HepG2 (cell line): ENCODE measurements around the gene ZFP14. TPM values are rescaled to one million over a fixed set of nuclear protein-coding genes. Genes with fewer than 3 reads are reported as not detected.

Experiments used
- ATAC-seq: fragments of 200-7000 bp; cut with Tn5 transposase; 3 replicates; pipeline ENCODE4 v1.9.1; 2020; ENCODE audit warnings: mild to moderate bottlenecking, moderate library complexity
- BruUV-seq: library from RNA; stranded (reverse); fragments of 400-500 nt; replicated peaks from 2 replicates; lab custom pipeline; 2021; lab: Mats Ljungman, UMichigan
- CTCF ChIA-PET: fragments of 300-600 bp; formaldehyde crosslinking; extraction: SDS; loops from one replicate; lab custom pipeline; 2021; ENCODE audit warnings: low total read pairs, inconsistent platforms, low intra/inter-chr PET ratio; lab: Yijun Ruan, JAX
- POLR2A ChIA-PET: fragments of 350-600 bp; sonication (Branson Sonifier 250); formaldehyde crosslinking; loops from one replicate; lab custom pipeline; 2020; ENCODE audit warnings: antibody characterized with exemption, inconsistent platforms; lab: Yijun Ruan, JAX
- DNase-seq: peaks from one replicate; pipeline ENCODE4 v3.0.0-alpha.2; 2015; ENCODE audit warnings: low spot score
- FAIRE-seq: peaks from 3 replicates; lab custom pipeline; 2011; peaks lifted over from hg19 to GRCh38; lab: Jason Lieb, UNC
- H2AFZ ChIP-seq: one replicate; pipeline ENCODE4 v1.6.1; 2011; ENCODE audit warnings: low read length, inconsistent platforms
- H3K27ac ChIP-seq: fragments of 300-600 bp; 3 replicates; pipeline ENCODE4 v1.8.0; 2011; ENCODE audit warnings: mixed run types, mild to moderate bottlenecking, mixed read lengths, low read length, inconsistent platforms; ENCODE audit not compliant: insufficient read depth; ENCODE audit errors: extremely low read length
- H3K27me3 ChIP-seq, 2 experiments: fragments of 200-600 bp in 1 of 2; 2 replicates in 1 of 2; 3 replicates in 1 of 2; pipeline versions ENCODE4 v1.6.0 to v1.8.0; 2011; ENCODE audit warnings: low read length in 2 of 2, mild to moderate bottlenecking in 2 of 2, moderate library complexity in 2 of 2, inconsistent platforms in 1 of 2; ENCODE audit not compliant: insufficient read depth in 2 of 2, control insufficient read depth in 1 of 2
- H3K36me3 ChIP-seq, 2 experiments: fragments of 200-600 bp in 1 of 2; replicated peaks in 1 of 2; 2 replicates in 1 of 2; 3 replicates in 1 of 2; pipeline versions ENCODE4 v1.5.1 to v1.8.0; 2011; ENCODE audit warnings: low read length in 2 of 2, inconsistent platforms in 1 of 2; ENCODE audit not compliant: insufficient read depth in 2 of 2, control insufficient read depth in 1 of 2
- H3K4me1 ChIP-seq: 2 replicates; pipeline ENCODE4 v1.5.1; 2012; ENCODE audit warnings: low read length, inconsistent platforms; ENCODE audit not compliant: insufficient read depth
- H3K4me2 ChIP-seq: 2 replicates; pipeline ENCODE4 v1.6.0; 2011; ENCODE audit warnings: low read depth, low read length, inconsistent platforms
- H3K4me3 ChIP-seq, 3 experiments: fragments of 200-600 bp in 1 of 3; sonication (generic), shearing (Covaris generic) in 1 of 3; replicated peaks in 1 of 3; 2 replicates each; pipeline ENCODE4 v1.5.1; 2011 to 2016; ENCODE audit warnings: low read length in 3 of 3, inconsistent platforms in 2 of 3, low read depth in 2 of 3, mild to moderate bottlenecking in 2 of 3, control low read depth in 1 of 3, mixed read lengths in 1 of 3; ENCODE audit not compliant: insufficient read depth in 1 of 3
- H3K79me2 ChIP-seq: one replicate; pipeline ENCODE4 v1.6.1; 2011; ENCODE audit warnings: low read length, inconsistent platforms; ENCODE audit not compliant: insufficient read depth
- H3K9ac ChIP-seq: 2 replicates; pipeline ENCODE4 v1.6.0; 2011; ENCODE audit warnings: mild to moderate bottlenecking, low read depth, low read length, inconsistent platforms; ENCODE audit not compliant: insufficient read depth
- H3K9me3 ChIP-seq: 2 replicates; pipeline ENCODE4 v1.5.1; 2012; ENCODE audit warnings: mild to moderate bottlenecking, low read length
- H4K20me1 ChIP-seq: 2 replicates; pipeline ENCODE4 v1.6.0; 2011; ENCODE audit warnings: inconsistent platforms, mild to moderate bottlenecking, low read length, moderate library complexity; ENCODE audit not compliant: insufficient read depth
- DPF2 ChIP-seq: sonication (generic); formaldehyde crosslinking; IDR thresholded peaks from 2 replicates; pipeline ENCODE4 v1.4.0; 2020; ENCODE audit warnings: mild to moderate bottlenecking, low read depth, missing genetic modification reagents, borderline replicate concordance
- EZH2 ChIP-seq: conservative IDR thresholded peaks from 2 replicates; pipeline ENCODE4 v1.6.1; 2012; ENCODE audit warnings: mild to moderate bottlenecking, low read depth, low read length, moderate library complexity
- KLF9 ChIP-seq: IDR thresholded peaks from 2 replicates; pipeline ENCODE4 v1.6.1; 2016; ENCODE audit warnings: low read depth
- RBFOX2 ChIP-seq: fragments of 200-400 bp; formaldehyde crosslinking; IDR thresholded peaks from 2 replicates; pipeline ENCODE4 v1.6.1; 2017; ENCODE audit warnings: low read depth, mild to moderate bottlenecking, low read length
- SMAD3 ChIP-seq: sonication (generic); formaldehyde crosslinking; IDR thresholded peaks from 2 replicates; pipeline ENCODE4 v1.4.0; 2020; ENCODE audit warnings: missing genetic modification reagents
- ZBTB3 ChIP-seq: sonication (generic); formaldehyde crosslinking; IDR thresholded peaks from 2 replicates; pipeline ENCODE4 v1.4.0; 2020; ENCODE audit warnings: low read depth, mild to moderate bottlenecking, moderate library complexity, missing genetic modification reagents, borderline replicate concordance
- ZNF350 ChIP-seq: sonication (generic); formaldehyde crosslinking; IDR thresholded peaks from 2 replicates; pipeline ENCODE4 v1.4.0; 2020; ENCODE audit warnings: mild to moderate bottlenecking, low read depth, missing genetic modification reagents, borderline replicate concordance
- ZNF441 ChIP-seq: sonication (generic); formaldehyde crosslinking; IDR thresholded peaks from 2 replicates; pipeline ENCODE4 v1.7.0; 2021; ENCODE audit warnings: missing genetic modification reagents, borderline replicate concordance
- ZNF550 ChIP-seq: sonication (generic); formaldehyde crosslinking; IDR thresholded peaks from 2 replicates; pipeline ENCODE4 v1.4.0; 2020; ENCODE audit warnings: mild to moderate bottlenecking, missing genetic modification reagents, borderline replicate concordance
- WGBS: methylation state at CpG from one replicate; pipeline ENCODE4 v1.1.6; 2017; ENCODE audit warnings: low lambda C conversion rate; 5-methylcytosine and 5-hydroxymethylcytosine counted together
- in situ Hi-C: cut with HindIII; loops from 2 replicates; pipeline ENCODE4 v1.10.0; 2017; ENCODE audit warnings: low pct_unique_long_range_greater_than_20kb; ENCODE audit not compliant: extremely low pct_ligation_motif_present
- intact Hi-C: fragments of 100-400 bp; cut with micrococcal nuclease; formaldehyde crosslinking; loops from one replicate; pipeline ENCODE4 v1.10.0; 2022; ENCODE audit not compliant: unreplicated experiment
- polyA plus RNA-seq, 8 experiments: library from polyadenylated mRNA; depleted of rRNA in 3 of 8; stranded (reverse) in 7 of 8; unstranded in 1 of 8; fragments of >200 nt; fragmentation: Illumina TruSeq in 4 of 8; extraction: Trizol in 4 of 8; gene quantifications; 2 replicates each; pipeline versions ENCODE4 v1.2.1 to v1.2.3, GENCODE V29; 2011 to 2016; ENCODE audit warnings: low read depth in 4 of 8, missing spikeins in 1 of 8, mixed read lengths in 1 of 8; ENCODE audit not compliant: insufficient read depth in 1 of 8
- total RNA-seq, 5 experiments: library from RNA; depleted of rRNA; stranded (reverse); fragments of >200 nt; fragmentation: Illumina TruSeq; extraction: Trizol; gene quantifications; 2 replicates each; pipeline ENCODE4 v1.2.3, GENCODE V29; 2016; ENCODE audit warnings: low read depth in 1 of 5
- TF ChIP-seq, protein P1 (sequence below): IDR thresholded peaks from 2 replicates; pipeline ENCODE4 v1.4.0; 2020; ENCODE audit warnings: mild to moderate bottlenecking, missing genetic modification reagents
- TF ChIP-seq, protein P2 (sequence below): sonication (generic); formaldehyde crosslinking; IDR thresholded peaks from 2 replicates; pipeline ENCODE4 v1.4.0; 2020; ENCODE audit warnings: mild to moderate bottlenecking, missing genetic modification reagents
- TF ChIP-seq, protein P3 (sequence below): sonication (generic); formaldehyde crosslinking; IDR thresholded peaks from 2 replicates; pipeline ENCODE4 v1.9.0; 2021; ENCODE audit warnings: mild to moderate bottlenecking, missing genetic modification reagents
- TF ChIP-seq, protein P4 (sequence below): sonication (generic); formaldehyde crosslinking; IDR thresholded peaks from 2 replicates; pipeline ENCODE4 v1.8.0; 2022; ENCODE audit warnings: mild to moderate bottlenecking, missing genetic modification reagents

ZFP14 gene
- total and polyA plus RNA-seq, 2 of the 13 experiments (the other 11 are each of a cell fraction or from before 2014, with no cell fraction given): 2.0 to 5.0 TPM

DNA sequence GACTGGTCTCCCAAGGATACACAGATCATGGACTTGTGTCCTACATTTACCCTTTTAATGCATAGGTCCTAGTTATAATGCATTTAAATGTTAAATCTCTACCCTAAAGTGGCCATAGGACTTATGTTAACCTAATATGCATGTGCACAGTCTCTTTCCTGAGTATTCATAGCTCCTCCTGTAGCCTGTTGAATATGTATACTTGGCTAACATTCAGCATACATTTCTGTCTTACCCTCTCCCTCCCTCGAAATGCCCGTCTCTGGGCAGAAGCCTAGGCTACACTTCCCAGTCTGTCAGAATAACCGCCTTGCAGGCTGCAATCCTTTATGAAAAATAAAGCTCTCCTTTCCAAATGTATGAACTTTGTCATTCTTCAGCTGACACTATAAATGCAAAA is 25.5 kb upstream of the ZFP14 start:
- intact Hi-C loops: no loop called here
- no peak for DNase-seq
- FAIRE-seq: no peak
- H3K4me1 ChIP-seq: no peaks in the 10 kb centered on the region
- no peak overlapping the region for H2AFZ ChIP-seq
- H3K27ac ChIP-seq: no peak overlapping the region
- H3K4me3 ChIP-seq: no peak overlapping the region
- POLR2A ChIA-PET: no interaction called here
- H4K20me1 ChIP-seq: no peaks in the 10 kb centered on the region
- 52% methylated on average over 3 of the region's 3 CpGs for WGBS
- H3K79me2 ChIP-seq: no peaks in the 10 kb centered on the region
- peaks cover 0 to 17% of the 10 kb centered on the region in 2 experiments; a peak in 3 of 5 replicates for H3K36me3 ChIP-seq
- in situ Hi-C loops: no loop called here
- H3K27me3 ChIP-seq: no peaks in the 10 kb centered on the region
- CTCF ChIA-PET: no interaction called here
- ATAC-seq: no peak
- no peak overlapping the region for H3K9ac ChIP-seq
- no peak overlapping the region for H3K4me2 ChIP-seq
- peaks cover 4% of the 10 kb centered on the region; the same call in 1 of the 2 replicates for H3K9me3 ChIP-seq
- no TSS peak for BruUV-seq
- no peak for TF ChIP-seq KLF9
- TF ChIP-seq ZNF550 (CRISPR knock-in tag): no peak
- TF ChIP-seq ZNF441 (CRISPR knock-in tag): no peak
- TF ChIP-seq EZH2: no peak
- TF ChIP-seq RBFOX2: no peak
- TF ChIP-seq, protein P1, sequence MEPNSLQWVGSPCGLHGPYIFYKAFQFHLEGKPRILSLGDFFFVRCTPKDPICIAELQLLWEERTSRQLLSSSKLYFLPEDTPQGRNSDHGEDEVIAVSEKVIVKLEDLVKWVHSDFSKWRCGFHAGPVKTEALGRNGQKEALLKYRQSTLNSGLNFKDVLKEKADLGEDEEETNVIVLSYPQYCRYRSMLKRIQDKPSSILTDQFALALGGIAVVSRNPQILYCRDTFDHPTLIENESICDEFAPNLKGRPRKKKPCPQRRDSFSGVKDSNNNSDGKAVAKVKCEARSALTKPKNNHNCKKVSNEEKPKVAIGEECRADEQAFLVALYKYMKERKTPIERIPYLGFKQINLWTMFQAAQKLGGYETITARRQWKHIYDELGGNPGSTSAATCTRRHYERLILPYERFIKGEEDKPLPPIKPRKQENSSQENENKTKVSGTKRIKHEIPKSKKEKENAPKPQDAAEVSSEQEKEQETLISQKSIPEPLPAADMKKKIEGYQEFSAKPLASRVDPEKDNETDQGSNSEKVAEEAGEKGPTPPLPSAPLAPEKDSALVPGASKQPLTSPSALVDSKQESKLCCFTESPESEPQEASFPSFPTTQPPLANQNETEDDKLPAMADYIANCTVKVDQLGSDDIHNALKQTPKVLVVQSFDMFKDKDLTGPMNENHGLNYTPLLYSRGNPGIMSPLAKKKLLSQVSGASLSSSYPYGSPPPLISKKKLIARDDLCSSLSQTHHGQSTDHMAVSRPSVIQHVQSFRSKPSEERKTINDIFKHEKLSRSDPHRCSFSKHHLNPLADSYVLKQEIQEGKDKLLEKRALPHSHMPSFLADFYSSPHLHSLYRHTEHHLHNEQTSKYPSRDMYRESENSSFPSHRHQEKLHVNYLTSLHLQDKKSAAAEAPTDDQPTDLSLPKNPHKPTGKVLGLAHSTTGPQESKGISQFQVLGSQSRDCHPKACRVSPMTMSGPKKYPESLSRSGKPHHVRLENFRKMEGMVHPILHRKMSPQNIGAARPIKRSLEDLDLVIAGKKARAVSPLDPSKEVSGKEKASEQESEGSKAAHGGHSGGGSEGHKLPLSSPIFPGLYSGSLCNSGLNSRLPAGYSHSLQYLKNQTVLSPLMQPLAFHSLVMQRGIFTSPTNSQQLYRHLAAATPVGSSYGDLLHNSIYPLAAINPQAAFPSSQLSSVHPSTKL (CRISPR knock-in tag): no peak
- TF ChIP-seq DPF2 (CRISPR knock-in tag): no peak
- TF ChIP-seq, protein P2, sequence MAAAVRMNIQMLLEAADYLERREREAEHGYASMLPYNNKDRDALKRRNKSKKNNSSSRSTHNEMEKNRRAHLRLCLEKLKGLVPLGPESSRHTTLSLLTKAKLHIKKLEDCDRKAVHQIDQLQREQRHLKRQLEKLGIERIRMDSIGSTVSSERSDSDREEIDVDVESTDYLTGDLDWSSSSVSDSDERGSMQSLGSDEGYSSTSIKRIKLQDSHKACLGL (CRISPR knock-in tag): no peak
- no peak for TF ChIP-seq ZNF350
- no peak for TF ChIP-seq SMAD3 (CRISPR knock-in tag)
- TF ChIP-seq ZBTB3 (CRISPR knock-in tag): no peak
- TF ChIP-seq, protein P3, sequence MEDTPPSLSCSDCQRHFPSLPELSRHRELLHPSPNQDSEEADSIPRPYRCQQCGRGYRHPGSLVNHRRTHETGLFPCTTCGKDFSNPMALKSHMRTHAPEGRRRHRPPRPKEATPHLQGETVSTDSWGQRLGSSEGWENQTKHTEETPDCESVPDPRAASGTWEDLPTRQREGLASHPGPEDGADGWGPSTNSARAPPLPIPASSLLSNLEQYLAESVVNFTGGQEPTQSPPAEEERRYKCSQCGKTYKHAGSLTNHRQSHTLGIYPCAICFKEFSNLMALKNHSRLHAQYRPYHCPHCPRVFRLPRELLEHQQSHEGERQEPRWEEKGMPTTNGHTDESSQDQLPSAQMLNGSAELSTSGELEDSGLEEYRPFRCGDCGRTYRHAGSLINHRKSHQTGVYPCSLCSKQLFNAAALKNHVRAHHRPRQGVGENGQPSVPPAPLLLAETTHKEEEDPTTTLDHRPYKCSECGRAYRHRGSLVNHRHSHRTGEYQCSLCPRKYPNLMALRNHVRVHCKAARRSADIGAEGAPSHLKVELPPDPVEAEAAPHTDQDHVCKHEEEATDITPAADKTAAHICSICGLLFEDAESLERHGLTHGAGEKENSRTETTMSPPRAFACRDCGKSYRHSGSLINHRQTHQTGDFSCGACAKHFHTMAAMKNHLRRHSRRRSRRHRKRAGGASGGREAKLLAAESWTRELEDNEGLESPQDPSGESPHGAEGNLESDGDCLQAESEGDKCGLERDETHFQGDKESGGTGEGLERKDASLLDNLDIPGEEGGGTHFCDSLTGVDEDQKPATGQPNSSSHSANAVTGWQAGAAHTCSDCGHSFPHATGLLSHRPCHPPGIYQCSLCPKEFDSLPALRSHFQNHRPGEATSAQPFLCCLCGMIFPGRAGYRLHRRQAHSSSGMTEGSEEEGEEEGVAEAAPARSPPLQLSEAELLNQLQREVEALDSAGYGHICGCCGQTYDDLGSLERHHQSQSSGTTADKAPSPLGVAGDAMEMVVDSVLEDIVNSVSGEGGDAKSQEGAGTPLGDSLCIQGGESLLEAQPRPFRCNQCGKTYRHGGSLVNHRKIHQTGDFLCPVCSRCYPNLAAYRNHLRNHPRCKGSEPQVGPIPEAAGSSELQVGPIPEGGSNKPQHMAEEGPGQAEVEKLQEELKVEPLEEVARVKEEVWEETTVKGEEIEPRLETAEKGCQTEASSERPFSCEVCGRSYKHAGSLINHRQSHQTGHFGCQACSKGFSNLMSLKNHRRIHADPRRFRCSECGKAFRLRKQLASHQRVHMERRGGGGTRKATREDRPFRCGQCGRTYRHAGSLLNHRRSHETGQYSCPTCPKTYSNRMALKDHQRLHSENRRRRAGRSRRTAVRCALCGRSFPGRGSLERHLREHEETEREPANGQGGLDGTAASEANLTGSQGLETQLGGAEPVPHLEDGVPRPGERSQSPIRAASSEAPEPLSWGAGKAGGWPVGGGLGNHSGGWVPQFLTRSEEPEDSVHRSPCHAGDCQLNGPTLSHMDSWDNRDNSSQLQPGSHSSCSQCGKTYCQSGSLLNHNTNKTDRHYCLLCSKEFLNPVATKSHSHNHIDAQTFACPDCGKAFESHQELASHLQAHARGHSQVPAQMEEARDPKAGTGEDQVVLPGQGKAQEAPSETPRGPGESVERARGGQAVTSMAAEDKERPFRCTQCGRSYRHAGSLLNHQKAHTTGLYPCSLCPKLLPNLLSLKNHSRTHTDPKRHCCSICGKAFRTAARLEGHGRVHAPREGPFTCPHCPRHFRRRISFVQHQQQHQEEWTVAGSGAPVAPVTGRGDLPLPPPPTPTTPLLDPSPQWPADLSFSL (CRISPR knock-in tag): no peak
- TF ChIP-seq, protein P4, sequence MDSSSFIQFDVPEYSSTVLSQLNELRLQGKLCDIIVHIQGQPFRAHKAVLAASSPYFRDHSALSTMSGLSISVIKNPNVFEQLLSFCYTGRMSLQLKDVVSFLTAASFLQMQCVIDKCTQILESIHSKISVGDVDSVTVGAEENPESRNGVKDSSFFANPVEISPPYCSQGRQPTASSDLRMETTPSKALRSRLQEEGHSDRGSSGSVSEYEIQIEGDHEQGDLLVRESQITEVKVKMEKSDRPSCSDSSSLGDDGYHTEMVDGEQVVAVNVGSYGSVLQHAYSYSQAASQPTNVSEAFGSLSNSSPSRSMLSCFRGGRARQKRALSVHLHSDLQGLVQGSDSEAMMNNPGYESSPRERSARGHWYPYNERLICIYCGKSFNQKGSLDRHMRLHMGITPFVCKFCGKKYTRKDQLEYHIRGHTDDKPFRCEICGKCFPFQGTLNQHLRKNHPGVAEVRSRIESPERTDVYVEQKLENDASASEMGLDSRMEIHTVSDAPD (CRISPR knock-in tag): no peak
